MCF 10A (cell line): Measurements from ENCODE around the gene HFM1. TPM values are rescaled to one million over a fixed set of nuclear protein-coding genes. Genes with fewer than 3 reads are reported as not detected.
A peak's percentile ranks its signal among the peaks of the same experiment; 100 is the strongest.

Experiments
- BruUV-seq: library from RNA; stranded (reverse); fragments of 400-500 nt; replicated peaks from 2 replicates; lab custom pipeline; 2021; lab: Mats Ljungman, UMichigan
- CTCF ChIA-PET: fragments of 300-600 bp; sonication (Branson Sonifier 250); formaldehyde crosslinking; extraction: SDS; loops from one replicate; lab custom pipeline; 2021; ENCODE audit warnings: antibody characterized with exemption, inconsistent platforms; lab: Yijun Ruan, JAX
- POLR2A ChIA-PET: fragments of 300-600, 350-650 bp; sonication (Branson Sonifier 250); formaldehyde crosslinking; extraction: SDS; loops from one replicate; lab custom pipeline; 2020; ENCODE audit warnings: antibody characterized with exemption, inconsistent platforms; lab: Yijun Ruan, JAX
- DNase-seq: peaks from one replicate; pipeline ENCODE4 v3.0.0-alpha.2; 2018; ENCODE audit not compliant: unreplicated experiment
- H3K27ac Mint-ChIP-seq: one replicate; pipeline ENCODE4 v1.8.0; 2022; ENCODE audit warnings: mild to moderate bottlenecking, low read depth, mixed read lengths; ENCODE audit not compliant: unreplicated experiment
- H3K27me3 Mint-ChIP-seq: one replicate; pipeline ENCODE4 v1.8.0; 2022; ENCODE audit warnings: mixed read lengths; ENCODE audit not compliant: insufficient read depth, unreplicated experiment
- H3K36me3 Mint-ChIP-seq: one replicate; pipeline ENCODE4 v1.8.0; 2022; ENCODE audit warnings: mild to moderate bottlenecking, moderate library complexity, mixed read lengths; ENCODE audit not compliant: insufficient read depth, unreplicated experiment
- H3K4me1 Mint-ChIP-seq: one replicate; pipeline ENCODE4 v1.8.0; 2022; ENCODE audit warnings: mixed read lengths; ENCODE audit not compliant: insufficient read depth, unreplicated experiment
- H3K4me3 Mint-ChIP-seq: one replicate; pipeline ENCODE4 v1.8.0; 2022; ENCODE audit warnings: mild to moderate bottlenecking, moderate library complexity, mixed read lengths; ENCODE audit not compliant: unreplicated experiment
- H3K9me3 Mint-ChIP-seq: one replicate; pipeline ENCODE4 v1.8.0; 2022; ENCODE audit warnings: mixed read lengths; ENCODE audit not compliant: unreplicated experiment
- CTCF ChIP-seq: fragments of 200-600 bp; IDR thresholded peaks from one replicate; pipeline ENCODE4 v1.8.0; 2022; ENCODE audit warnings: antibody characterized with exemption, mild to moderate bottlenecking; ENCODE audit not compliant: unreplicated experiment
- intact Hi-C: fragments of 100-400 bp; cut with micrococcal nuclease; formaldehyde crosslinking; loops from 2 replicates; pipeline ENCODE4 v1.14.1; 2022
- total RNA-seq: library from RNA; stranded (reverse); gene quantifications from 2 replicates; pipeline ENCODE4 v1.2.3, GENCODE V29; 2022

The HFM1 gene
- total RNA-seq, 1 experiment from 2014 or later: not detected

GRCh38 chr1:91335603-91336002 is 69.0 kb downstream of the HFM1 start:
- H3K27ac Mint-ChIP-seq: no peak overlapping the region
- intact Hi-C loops: no loop called here
- CTCF ChIA-PET: no interaction called here
- TF ChIP-seq CTCF: no peak
- no peaks in the 10 kb centered on the region for H3K4me1 Mint-ChIP-seq
- peaks cover 57% of the 10 kb centered on the region for H3K27me3 Mint-ChIP-seq
- no peaks in the 10 kb centered on the region for H3K36me3 Mint-ChIP-seq
- POLR2A ChIA-PET: interaction anchor here (0.6 to 0.8 kb wide), 2 partner anchors 391 to 1249 kb away, joined by 3 to 5 read pairs; no protein-coding TSS in a partner anchor
- no peaks in the 10 kb centered on the region for H3K9me3 Mint-ChIP-seq
- DNase-seq: no peak
- H3K4me3 Mint-ChIP-seq: no peak overlapping the region
- no TSS peak for BruUV-seq

- CTCF ChIA-PET: interaction anchor here (0.6 to 0.7 kb wide), 2 partner anchors 148 to 407 kb away, joined by 3 read pairs; no protein-coding TSS in a partner anchor
- intact Hi-C loops: no loop called here
- Mint-ChIP-seq H3K27ac (no peak overlapping the region), H3K9me3 (no peaks in the 10 kb centered on the region), H3K4me3 (no peak overlapping the region), H3K36me3 (no peaks in the 10 kb centered on the region), H3K4me1 (no peaks in the 10 kb centered on the region), H3K27me3 (peaks cover 49% of the 10 kb centered on the region)
- DNase-seq: no peak
- no TSS peak for BruUV-seq
- no peak for TF ChIP-seq CTCF
- POLR2A ChIA-PET: interaction anchor here (0.6 to 0.8 kb wide), 2 partner anchors 392 to 1248 kb away, joined by 3 to 5 read pairs; no protein-coding TSS in a partner anchor
These were observed 69.8 kb downstream of the HFM1 start for GRCh38 chr1:91334856-91335255.

- H3K4me1 Mint-ChIP-seq: no peaks in the 10 kb centered on the region
- BruUV-seq: no TSS peak
- intact Hi-C loops: no loop called here
- H3K36me3 Mint-ChIP-seq: no peaks in the 10 kb centered on the region
- DNase-seq: peak; percentile 8
- TF ChIP-seq CTCF: no peak
- POLR2A ChIA-PET: interaction anchor here (0.6 kb wide), 1 partner anchor 600 kb away, joined by 4 read pairs; no protein-coding TSS in a partner anchor
- peaks cover 88% of the 10 kb centered on the region for H3K27me3 Mint-ChIP-seq
- no peak overlapping the region for H3K4me3 Mint-ChIP-seq
- H3K27ac Mint-ChIP-seq: no peak overlapping the region
- H3K9me3 Mint-ChIP-seq: no peaks in the 10 kb centered on the region
- CTCF ChIA-PET: interaction anchor here (0.6 to 1.1 kb wide), 2 partner anchors 42 to 1534 kb away, joined by 3 read pairs; no protein-coding TSS in a partner anchor
These were observed 79.2 kb downstream of the HFM1 start for GRCh38 chr1:91325456-91325855.

GRCh38 chr1:91314643-91315042 is 90.0 kb downstream of the HFM1 start:
- no peaks in the 10 kb centered on the region for H3K36me3 Mint-ChIP-seq
- BruUV-seq: no TSS peak

More at GRCh38 chr1:91314643-91315042, 90.0 kb downstream of the HFM1 start:
- Mint-ChIP-seq H3K27ac (no peak overlapping the region), H3K27me3 (peaks cover 30% of the 10 kb centered on the region), H3K4me1 (no peaks in the 10 kb centered on the region), H3K9me3 (no peaks in the 10 kb centered on the region), H3K4me3 (no peak overlapping the region)
- TF ChIP-seq CTCF: no peak
- POLR2A ChIA-PET: no interaction called here
- no peak for DNase-seq
- intact Hi-C loops: no loop called here
- CTCF ChIA-PET: interaction anchor here (0.9 kb wide), 1 partner anchor 8 kb away, joined by 3 read pairs; no protein-coding TSS in a partner anchor
